GM10266 (cell line): ENCODE results near the gene ZCCHC9.
"Not testable (repeated sequence)": the region's sequence is repeated elsewhere in the genome, so short reads cannot be mapped to it uniquely, and the experiment has no call there.

Source experiments
- DNase-seq: peaks from one replicate; pipeline ENCODE4 v3.0.0; 2012; ENCODE audit errors: extremely low spot score
- TF ChIP-seq, protein P1 (sequence below): IDR thresholded peaks from 2 replicates; pipeline ENCODE4 v1.5.1; 2012; ENCODE audit warnings: mild to moderate bottlenecking, low read depth; ENCODE audit not compliant: control insufficient read depth, insufficient read depth; ENCODE audit errors: missing control alignments

ZCCHC9 gene

DNA sequence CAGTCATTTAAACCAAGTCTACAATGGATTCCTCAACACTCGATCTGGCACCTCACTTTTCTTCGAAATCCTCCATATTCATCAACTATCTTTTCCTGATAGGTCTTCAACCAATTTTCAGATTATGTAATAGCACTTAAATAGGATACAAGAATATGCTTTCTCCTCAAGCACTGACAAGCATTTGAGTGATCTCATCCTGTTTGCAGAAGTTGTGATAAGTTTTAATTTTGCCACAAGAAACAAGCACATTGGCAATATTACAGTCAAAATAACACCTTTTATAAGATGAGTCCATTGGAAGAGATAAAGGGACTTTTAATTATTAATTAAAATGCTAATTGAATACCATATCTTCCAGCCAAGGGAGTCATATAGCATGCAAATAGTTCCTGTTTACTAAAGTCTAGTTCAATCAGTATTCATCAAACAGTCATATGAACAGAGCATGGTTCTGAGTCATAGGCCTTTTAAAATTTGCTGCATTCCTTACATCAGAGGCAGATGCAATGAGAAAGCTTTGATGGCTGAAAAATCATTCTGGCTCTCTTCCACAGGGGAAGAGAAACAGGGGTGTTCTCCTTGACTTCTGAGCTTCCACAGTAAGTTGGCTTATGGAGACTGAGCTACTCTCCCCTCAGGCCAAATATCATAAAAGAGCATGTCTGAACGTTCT, 32.7 kb upstream of the ZCCHC9 start:
- TF ChIP-seq, protein P1, sequence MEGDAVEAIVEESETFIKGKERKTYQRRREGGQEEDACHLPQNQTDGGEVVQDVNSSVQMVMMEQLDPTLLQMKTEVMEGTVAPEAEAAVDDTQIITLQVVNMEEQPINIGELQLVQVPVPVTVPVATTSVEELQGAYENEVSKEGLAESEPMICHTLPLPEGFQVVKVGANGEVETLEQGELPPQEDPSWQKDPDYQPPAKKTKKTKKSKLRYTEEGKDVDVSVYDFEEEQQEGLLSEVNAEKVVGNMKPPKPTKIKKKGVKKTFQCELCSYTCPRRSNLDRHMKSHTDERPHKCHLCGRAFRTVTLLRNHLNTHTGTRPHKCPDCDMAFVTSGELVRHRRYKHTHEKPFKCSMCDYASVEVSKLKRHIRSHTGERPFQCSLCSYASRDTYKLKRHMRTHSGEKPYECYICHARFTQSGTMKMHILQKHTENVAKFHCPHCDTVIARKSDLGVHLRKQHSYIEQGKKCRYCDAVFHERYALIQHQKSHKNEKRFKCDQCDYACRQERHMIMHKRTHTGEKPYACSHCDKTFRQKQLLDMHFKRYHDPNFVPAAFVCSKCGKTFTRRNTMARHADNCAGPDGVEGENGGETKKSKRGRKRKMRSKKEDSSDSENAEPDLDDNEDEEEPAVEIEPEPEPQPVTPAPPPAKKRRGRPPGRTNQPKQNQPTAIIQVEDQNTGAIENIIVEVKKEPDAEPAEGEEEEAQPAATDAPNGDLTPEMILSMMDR = no peak
- no peak for DNase-seq

DNA sequence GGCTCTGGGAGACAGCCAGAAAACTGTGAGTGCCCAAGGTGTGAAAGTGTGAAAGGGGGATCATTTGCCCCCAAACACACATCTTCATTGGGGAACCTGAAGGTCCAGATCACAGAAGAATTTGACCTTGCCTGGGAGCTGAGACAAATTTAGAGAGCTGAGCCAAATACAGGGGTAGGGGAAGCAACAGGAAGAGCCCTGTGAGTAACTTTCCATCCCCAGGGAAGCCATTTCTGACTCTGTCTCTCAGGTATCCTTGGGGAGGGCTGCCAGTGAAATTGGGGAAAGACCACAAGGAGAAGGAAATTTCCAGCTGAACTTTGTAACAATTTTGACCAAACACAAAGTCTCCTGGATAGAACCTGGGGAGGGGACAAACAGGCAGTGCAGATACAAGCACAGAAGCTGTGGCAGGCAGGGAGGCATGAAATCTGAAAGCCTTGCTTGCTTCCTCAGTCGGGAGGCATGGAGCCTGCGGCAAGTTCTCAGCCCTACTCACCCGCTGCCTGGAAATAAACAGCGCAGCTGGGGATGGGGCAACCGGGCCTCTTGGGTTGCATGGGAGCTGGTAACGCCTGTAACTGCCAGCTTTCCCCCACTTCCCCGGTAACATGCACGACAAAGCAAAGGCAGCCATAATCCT, 31.5 kb upstream of the ZCCHC9 start:
- TF ChIP-seq, protein P1 = no peak
- no peak for DNase-seq

DNA sequence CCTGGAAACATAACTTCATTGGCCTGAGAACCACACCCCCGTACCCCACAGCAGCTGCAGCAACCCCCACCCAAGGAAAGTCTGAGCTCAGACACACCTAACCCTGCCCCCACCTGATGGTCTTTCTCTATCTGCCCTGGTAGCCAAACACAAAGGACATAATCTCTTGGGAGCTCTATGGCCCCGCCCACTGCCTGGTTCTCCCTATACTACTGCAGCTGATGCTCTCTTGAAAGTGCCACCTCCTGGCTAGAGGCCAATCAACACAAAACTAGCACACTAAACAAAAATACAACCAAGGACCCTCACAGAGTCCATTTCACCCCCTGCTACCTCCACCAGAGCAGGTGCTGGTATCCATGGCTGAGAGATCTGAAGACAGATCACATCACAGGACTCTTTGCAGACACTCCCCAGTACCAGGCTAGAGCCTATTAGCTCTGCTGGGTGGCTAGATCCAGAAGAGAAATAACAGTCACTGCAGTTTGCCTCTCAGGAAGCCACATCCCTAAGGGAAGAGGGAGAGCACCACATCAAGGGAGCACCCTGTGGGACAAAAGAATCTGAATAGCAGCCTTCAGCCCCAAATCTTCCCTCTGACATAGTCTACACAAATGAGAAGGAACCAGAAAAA, 30.9 kb upstream of the ZCCHC9 start:
- DNase-seq = not testable (repeated sequence)

DNA sequence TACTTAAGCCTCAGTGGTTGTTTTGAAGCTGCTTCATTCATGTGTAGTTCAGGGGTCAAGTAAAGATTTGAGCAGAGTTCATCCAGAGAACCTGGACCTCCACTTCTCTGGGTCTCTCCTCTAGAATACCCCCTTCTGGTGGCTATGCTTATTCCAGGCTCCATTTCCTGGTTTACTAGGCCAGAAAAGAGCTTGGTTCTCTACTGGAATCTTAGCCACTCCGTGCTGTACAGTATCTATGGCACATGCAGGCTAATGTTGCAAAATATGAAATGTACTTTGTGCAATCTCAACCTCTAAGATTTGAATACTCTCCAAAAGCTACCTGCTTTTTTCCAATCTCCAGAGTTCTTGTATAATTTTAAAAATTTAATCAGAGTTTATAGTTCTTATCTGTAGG, 17.4 kb upstream of the ZCCHC9 start:
- DNase-seq = no peak
- TF ChIP-seq, protein P1 = no peak

DNA sequence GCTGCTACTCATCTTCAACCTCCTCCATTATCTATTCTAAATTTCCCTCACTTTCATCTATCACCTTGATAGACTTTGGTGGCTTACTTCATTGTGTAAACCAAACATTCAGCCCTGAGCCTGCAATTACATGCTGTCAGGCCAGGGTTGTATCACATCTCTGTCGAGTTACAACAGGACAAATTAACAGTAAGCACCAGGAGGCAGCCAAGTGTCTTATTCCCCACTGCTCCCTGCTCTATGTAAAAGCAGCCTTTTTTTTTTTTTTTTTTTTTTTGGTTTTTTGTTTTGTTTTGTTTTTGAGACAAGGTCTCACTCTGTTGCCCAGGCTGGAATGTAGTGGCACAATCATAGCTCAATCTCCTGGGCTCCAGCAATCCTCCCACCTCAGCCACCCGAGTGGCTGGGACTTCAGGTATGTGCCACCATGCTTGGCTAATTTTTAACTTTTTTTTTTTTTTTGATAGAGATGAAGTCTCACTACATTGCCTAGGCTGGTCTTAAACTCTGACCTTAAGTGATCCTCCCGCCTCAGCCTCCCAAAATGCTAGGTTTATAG, 15.2 kb upstream of the ZCCHC9 start:
- TF ChIP-seq, protein P1 = no peak
- no peak for DNase-seq

DNA sequence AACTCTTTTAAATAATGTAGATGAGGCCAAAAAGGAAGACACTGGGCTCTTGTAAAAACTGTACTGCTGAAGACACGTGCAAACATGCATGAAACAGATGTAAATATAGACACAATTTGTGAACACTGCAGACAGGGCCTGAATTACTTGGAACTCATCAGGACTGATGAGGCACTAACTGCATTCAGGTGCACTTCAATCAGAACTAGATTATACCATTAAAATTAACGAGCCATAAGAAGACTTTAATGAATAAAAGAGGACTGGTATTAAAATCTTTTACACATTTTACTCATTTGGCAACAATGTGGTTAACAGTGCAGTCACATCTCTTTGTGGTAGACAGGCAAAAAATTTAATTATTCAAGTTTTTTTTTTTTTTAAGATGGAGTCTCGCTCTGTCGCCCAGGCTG, 13.4 kb upstream of the ZCCHC9 start:
- no peak for DNase-seq
- TF ChIP-seq, protein P1 = no peak

DNA sequence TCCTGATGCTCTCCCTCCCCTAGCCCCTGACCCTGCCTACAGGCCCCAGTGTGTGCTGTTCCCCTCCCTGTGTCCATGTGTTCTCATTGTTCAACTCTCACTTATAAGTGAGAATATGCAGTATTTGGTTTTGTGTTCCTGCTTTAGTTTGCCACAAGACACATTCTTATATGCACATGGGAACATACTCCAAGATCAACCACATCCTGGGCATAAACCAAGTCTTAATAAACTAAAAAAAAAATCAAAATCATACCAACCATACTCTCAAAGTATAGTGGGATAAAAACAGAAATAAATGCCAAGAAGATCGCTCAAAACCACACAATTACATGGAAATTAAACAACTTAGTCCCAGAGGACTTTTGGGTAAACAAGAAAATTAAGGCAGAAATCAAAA, 11.2 kb upstream of the ZCCHC9 start:
- DNase-seq = no peak
- TF ChIP-seq, protein P1 = no peak
